SK-N-SH (cell line): ENCODE data around the gene WEE1.

ENCODE experiments used
- CTCF ChIP-seq: fragments of 200-600 bp; sonication (generic); IDR thresholded peaks from 2 replicates; pipeline ENCODE4 v1.6.1; 2017; ENCODE audit warnings: antibody characterized with exemption, mild to moderate bottlenecking, moderate library complexity
- MAX ChIP-seq: IDR thresholded peaks from 2 replicates; pipeline ENCODE4 v1.4.0; 2012; ENCODE audit warnings: low read depth
- MXI1 ChIP-seq: IDR thresholded peaks from 2 replicates; pipeline ENCODE4 v1.6.1; 2012; ENCODE audit warnings: mild to moderate bottlenecking, low read depth, low read length, improper control_type of control experiment
- NRF1 ChIP-seq: IDR thresholded peaks from 2 replicates; pipeline ENCODE4 v1.6.1; 2012; ENCODE audit warnings: low read depth, mild to moderate bottlenecking, low read length
- POLR2AphosphoS5 ChIP-seq: IDR thresholded peaks from 2 replicates; pipeline ENCODE4 v1.6.1; 2012; ENCODE audit warnings: low read depth, low read length
- RAD21 ChIP-seq: IDR thresholded peaks from 2 replicates; pipeline ENCODE4 v1.6.1; 2012; ENCODE audit warnings: mild to moderate bottlenecking, low read length
- REST ChIP-seq: IDR thresholded peaks from 2 replicates; pipeline ENCODE4 v1.6.1; 2012; ENCODE audit warnings: mild to moderate bottlenecking, low read depth, low read length, moderate library complexity
- TEAD4 ChIP-seq: IDR thresholded peaks from 2 replicates; pipeline ENCODE4 v1.4.0; 2012; ENCODE audit warnings: mild to moderate bottlenecking, borderline replicate concordance; ENCODE audit not compliant: insufficient read depth

GRCh38 chr11:9613118-9613829, 39.8 kb downstream of the WEE1 start:
- 0 out of 2 replicates have a peak, but pooled peaks have one; percentile 14 for TF ChIP-seq MAX
- peak; percentile 77 for TF ChIP-seq TEAD4
- TF ChIP-seq RAD21, result peak; percentile 71
- TF ChIP-seq CTCF, result peak; percentile 97
- TF ChIP-seq MXI1, result no peak
- no peak for TF ChIP-seq NRF1
- peak; percentile 46; the same call in 1 of the 2 replicates for TF ChIP-seq REST
- TF ChIP-seq POLR2AphosphoS5, result peak; percentile 38; the same call in 1 of the 2 replicates
